Ishikawa (cell line): Measurements from ENCODE around the gene BMPER.

Experiments used
- CEBPB ChIP-seq: IDR thresholded peaks from 2 replicates; pipeline ENCODE4 v1.6.1; 2012
- CREB1 ChIP-seq: IDR thresholded peaks from 2 replicates; pipeline ENCODE4 v1.6.1; 2012; ENCODE audit warnings: low read depth
- EGR1 ChIP-seq: IDR thresholded peaks from 2 replicates; pipeline ENCODE4 v1.6.1; 2012
- EP300 ChIP-seq: IDR thresholded peaks from 2 replicates; pipeline ENCODE4 v1.6.1; 2012; ENCODE audit warnings: borderline replicate concordance
- FOXM1 ChIP-seq: IDR thresholded peaks from 2 replicates; pipeline ENCODE4 v1.6.1; 2012; ENCODE audit warnings: low read depth, borderline replicate concordance
- MAX ChIP-seq: IDR thresholded peaks from 2 replicates; pipeline ENCODE4 v1.6.1; 2012
- NFIC ChIP-seq: IDR thresholded peaks from 2 replicates; pipeline ENCODE4 v1.6.1; 2012
- RAD21 ChIP-seq: IDR thresholded peaks from 2 replicates; pipeline ENCODE4 v1.6.1; 2012; ENCODE audit warnings: low read depth
- REST ChIP-seq: IDR thresholded peaks from 2 replicates; pipeline ENCODE4 v1.6.1; 2012; ENCODE audit warnings: low read depth, mild to moderate bottlenecking
- TAF1 ChIP-seq: IDR thresholded peaks from 2 replicates; pipeline ENCODE4 v1.6.1; 2012; ENCODE audit warnings: low read depth, mild to moderate bottlenecking
- TEAD4 ChIP-seq: IDR thresholded peaks from 2 replicates; pipeline ENCODE4 v1.6.1; 2012
- USF1 ChIP-seq: IDR thresholded peaks from 2 replicates; pipeline ENCODE4 v1.6.1; 2012
- ZBTB7A ChIP-seq: IDR thresholded peaks from 2 replicates; pipeline ENCODE4 v1.6.1; 2012; ENCODE audit warnings: low read depth

Gene BMPER

GRCh38 chr7:34086064-34086463 is 180.7 kb downstream of the BMPER start:
- TF ChIP-seq CEBPB, result no peak
- TF ChIP-seq RAD21, result no peak
- TF ChIP-seq TEAD4, result no peak
- no peak for TF ChIP-seq MAX
- no peak for TF ChIP-seq USF1
- TF ChIP-seq EP300, result no peak
- no peak for TF ChIP-seq TAF1
- no peak for TF ChIP-seq REST
- no peak for TF ChIP-seq NFIC

- TF ChIP-seq USF1, result no peak
- no peak for TF ChIP-seq REST
- TF ChIP-seq CREB1, result no peak
- no peak for TF ChIP-seq CEBPB
- no peak for TF ChIP-seq MAX
- TF ChIP-seq EGR1, result no peak
- no peak for TF ChIP-seq TAF1
- TF ChIP-seq FOXM1, result no peak
These were observed 181.6 kb downstream of the BMPER start for GRCh38 chr7:34086981-34087380.

- TF ChIP-seq RAD21 (peak; percentile 42; the same call in 1 of the 2 replicates), EP300 (no peak)
These were observed 182.9 kb downstream of the BMPER start for GRCh38 chr7:34087892-34088891.

GRCh38 chr7:34090816-34091215 is 185.5 kb downstream of the BMPER start:
- TF ChIP-seq NFIC (no peak), EP300 (no peak), ZBTB7A (no peak), FOXM1 (no peak)

- TF ChIP-seq RAD21, result peak; percentile 62
- TF ChIP-seq FOXM1, result no peak
- TF ChIP-seq MAX, result no peak
- TF ChIP-seq TEAD4, result no peak
- TF ChIP-seq REST, result no peak
These were observed 186.1 kb downstream of the BMPER start for GRCh38 chr7:34091321-34091917.
